ENCODE results near the gene CCDC34. TPM values are rescaled to one million over a fixed set of nuclear protein-coding genes. Genes with fewer than 3 reads are reported as not detected.
A peak's percentile ranks its signal among the peaks of the same experiment; 100 is the strongest.

CCDC34 gene, protein sequence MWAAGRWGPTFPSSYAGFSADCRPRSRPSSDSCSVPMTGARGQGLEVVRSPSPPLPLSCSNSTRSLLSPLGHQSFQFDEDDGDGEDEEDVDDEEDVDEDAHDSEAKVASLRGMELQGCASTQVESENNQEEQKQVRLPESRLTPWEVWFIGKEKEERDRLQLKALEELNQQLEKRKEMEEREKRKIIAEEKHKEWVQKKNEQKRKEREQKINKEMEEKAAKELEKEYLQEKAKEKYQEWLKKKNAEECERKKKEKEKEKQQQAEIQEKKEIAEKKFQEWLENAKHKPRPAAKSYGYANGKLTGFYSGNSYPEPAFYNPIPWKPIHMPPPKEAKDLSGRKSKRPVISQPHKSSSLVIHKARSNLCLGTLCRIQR
- 10 to 100 TPM; 29.5 to 39.4 (median 34.7) TPM for polyA plus RNA-seq (ENCODE audit: insufficient read length in 3 of 3)

GRCh38 chr11:27362749-27363575 lies at the start of gene CCDC34:
Gene CCDC34 (minus strand): TSS chr11:27363215. CDS start chr11:27363194, 21 bp downstream.
- peak; percentile 82 to 93 (median 90) for DNase-seq (ENCODE audit: low read depth in 3 of 3, low spot score in 2 of 3)

DNA sequence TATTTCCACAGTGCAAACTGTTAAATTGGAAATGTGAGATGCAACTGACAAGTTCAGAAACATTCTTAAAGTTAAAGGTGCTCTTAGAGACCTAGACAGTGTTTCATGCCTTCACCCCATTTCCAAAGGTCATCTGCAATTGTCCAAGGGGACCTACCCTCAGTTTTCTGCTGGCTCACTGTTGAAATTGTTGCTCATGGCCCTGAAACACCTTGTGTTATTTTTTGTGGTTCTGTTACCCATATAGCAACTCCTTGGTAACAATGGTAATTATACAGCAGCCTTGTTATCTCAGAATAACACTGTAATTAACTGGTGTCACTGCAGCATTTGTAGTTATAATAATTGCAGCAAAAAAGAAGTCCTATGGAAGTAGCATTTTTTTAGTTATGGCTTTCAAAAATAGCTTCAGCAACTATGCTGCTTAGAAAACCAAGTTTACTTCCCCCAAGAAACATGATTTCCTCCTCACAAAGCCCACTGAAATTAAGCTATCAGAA lies 49.2 kb upstream of the CCDC34 start:
- DNase-seq (ENCODE audit: low read depth in 3 of 3, low spot score in 2 of 3), result no peak

DNA sequence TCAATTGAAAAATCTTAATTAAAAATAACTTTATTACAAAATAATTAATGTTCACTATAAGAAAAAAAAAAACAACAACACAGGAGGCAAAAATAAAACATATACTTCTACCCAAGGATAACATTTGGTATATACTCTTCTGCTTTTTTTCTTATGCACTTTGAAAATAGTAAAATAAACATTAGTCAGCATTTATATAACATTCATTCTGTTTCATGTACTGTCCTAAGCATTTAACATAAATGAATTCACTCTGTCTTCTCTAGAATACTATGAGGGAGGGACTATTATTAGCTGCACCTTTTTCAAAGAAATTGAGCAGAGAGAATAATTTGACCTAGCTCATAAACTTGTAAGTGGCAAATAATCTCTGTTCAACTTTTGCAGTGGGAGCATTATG lies 48.3 kb upstream of the CCDC34 start:
- DNase-seq (ENCODE audit: low read depth in 3 of 3, low spot score in 2 of 3), result no peak

GRCh38 chr11:27410272-27410671 lies 47.3 kb upstream of the CCDC34 start:
- no peak for DNase-seq (ENCODE audit: low read depth in 3 of 3, low spot score in 2 of 3)

- DNase-seq (ENCODE audit: low read depth in 3 of 3, low spot score in 2 of 3), result no peak
Measured at GRCh38 chr11:27409742-27410141, 46.7 kb upstream of the CCDC34 start.

GRCh38 chr11:27409049-27409448 lies 46.0 kb upstream of the CCDC34 start:
- DNase-seq (ENCODE audit: low read depth in 3 of 3, low spot score in 2 of 3), result no peak

DNA sequence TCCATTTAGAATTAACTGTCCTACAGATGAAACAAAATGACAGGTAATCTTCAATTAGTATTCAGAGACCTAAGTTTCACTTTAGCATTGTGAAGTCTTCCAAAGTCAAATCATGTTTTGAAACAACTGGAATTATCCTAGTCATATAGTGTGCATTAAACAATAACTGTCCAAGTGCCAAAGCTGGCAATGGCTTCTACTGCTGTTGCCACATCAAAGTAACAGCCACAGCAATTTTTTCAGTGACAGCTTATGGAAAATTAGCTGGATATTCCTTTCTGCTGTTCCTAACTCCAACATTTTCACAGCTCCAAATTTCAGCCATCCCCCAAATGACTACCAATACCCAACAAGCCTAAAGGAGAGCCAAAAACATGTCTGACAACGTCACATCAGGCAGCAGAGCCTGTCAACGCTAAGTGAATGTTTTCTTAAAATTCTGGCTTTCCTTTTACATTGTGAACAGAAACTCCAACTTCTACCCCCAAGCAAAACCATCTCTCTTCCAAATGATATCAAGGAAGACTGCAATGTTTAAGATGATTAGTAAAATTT lies 45.3 kb upstream of the CCDC34 start:
- no peak for DNase-seq (ENCODE audit: low read depth in 3 of 3, low spot score in 2 of 3)

DNA sequence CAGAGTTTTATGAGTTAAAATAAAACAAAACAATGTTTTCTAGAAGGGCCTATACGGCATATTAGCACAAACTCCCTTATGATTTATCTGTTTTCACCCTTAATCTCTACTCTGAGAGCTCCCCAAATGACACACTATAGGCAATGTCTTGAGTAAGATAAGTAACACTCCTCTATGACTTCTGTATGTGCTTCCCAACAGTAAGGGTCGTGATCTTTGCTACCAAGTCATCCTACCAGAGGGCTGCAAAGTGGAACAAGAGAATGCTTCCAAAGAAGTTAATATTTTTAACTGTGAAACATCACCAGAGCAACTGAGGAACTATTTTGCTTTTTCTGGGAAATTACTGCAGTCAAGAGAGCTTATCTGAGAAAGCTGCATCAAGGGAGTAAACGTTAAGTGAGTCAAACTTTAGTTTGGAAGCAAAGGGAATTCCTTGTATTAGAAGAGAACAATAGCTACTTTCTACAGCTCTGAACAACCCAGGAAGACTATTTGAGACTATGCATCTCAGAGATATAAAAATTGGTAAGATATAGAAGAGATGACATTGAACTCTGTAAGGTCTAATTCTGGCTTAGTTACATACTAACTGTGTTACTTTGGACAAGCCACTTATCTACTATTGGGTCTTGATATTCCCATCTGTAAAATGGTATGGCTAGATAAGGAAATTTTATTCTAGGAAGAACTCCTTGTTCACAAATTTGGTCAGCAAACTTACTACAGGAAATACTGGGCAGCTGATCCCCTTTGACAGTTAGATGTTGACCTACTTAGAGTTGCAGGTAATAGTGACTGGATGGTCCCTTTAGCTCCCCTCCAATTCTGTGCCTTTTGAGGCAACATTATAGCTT lies 43.7 kb upstream of the CCDC34 start:
- no peak for DNase-seq (ENCODE audit: low read depth in 3 of 3, low spot score in 2 of 3)

GRCh38 chr11:27405134-27405533 lies 42.1 kb upstream of the CCDC34 start:
- no peak for DNase-seq (ENCODE audit: low read depth in 3 of 3, low spot score in 2 of 3)

DNA sequence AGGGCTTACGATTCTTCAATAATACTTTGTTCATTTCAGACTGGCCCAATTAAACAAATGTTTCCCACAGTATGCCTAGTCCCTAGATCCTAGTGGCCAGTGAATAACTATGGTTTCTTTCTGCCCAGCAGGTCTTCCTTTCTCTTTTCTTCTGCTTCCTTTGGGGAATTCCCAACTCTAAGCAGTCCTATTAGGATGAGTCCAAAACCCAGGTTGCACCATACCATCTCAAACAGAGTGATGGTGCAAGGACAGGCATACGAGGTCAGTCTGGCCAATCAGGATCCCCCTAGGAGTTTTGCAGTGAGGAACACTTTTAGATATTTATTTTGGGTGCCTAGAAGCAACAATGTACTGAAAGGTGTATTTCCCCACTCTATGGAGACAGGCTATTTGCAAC lies 41.4 kb upstream of the CCDC34 start:
- no peak for DNase-seq (ENCODE audit: low read depth in 3 of 3, low spot score in 2 of 3)

- no peak for DNase-seq (ENCODE audit: low read depth in 3 of 3, low spot score in 2 of 3)
Measured at GRCh38 chr11:27403195-27403594, 40.2 kb upstream of the CCDC34 start.

DNA sequence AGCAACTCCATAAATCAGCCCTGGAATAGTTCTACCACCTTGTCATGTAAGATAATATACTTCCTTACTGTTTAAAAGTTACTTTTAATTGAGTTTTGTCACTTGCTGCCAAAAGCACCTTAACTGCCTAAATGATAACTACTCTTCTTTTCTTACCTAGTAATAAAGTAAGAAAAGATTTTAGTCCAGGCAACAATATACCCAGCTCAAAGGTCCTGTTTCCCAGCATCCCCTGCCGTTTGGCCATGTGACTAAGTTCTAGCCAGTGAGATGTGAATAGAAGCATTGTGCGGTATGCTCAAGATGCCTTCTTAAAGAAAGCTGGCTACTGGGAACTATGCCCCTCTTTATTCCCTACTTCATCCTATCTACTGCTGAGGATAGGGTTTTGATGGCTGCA lies 39.4 kb upstream of the CCDC34 start:
- DNase-seq (ENCODE audit: low read depth in 3 of 3, low spot score in 2 of 3), result no peak

GRCh38 chr11:27401833-27402316 lies 38.9 kb upstream of the CCDC34 start:
- no peak for DNase-seq (ENCODE audit: low read depth in 3 of 3, low spot score in 2 of 3)

DNA sequence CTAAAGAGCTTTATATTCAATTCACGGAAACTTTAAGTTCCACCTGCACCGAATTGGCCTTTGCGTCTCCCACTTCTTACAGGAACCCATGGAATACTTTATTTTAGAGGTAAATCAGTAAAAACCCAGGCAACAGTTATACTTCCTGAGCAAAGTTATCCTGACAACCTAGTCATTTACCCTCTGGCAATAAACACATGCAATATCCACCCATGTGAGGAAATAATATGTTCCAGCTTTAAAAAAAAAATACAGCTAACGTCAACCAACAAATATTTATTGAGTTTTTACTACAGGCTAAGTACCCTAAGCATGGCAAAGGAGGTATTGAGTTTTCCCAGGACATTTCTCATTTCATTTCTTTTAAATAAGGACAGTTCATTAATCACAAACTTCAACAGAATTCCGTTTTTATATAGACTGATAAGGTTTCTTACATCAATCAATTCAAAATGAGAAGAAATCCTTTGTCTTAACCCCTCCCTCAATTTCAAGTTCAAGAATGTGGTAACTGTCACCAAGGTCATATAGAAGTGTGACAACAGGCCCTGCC lies 38.3 kb upstream of the CCDC34 start:
- DNase-seq (ENCODE audit: low read depth in 3 of 3, low spot score in 2 of 3), result no peak

DNA sequence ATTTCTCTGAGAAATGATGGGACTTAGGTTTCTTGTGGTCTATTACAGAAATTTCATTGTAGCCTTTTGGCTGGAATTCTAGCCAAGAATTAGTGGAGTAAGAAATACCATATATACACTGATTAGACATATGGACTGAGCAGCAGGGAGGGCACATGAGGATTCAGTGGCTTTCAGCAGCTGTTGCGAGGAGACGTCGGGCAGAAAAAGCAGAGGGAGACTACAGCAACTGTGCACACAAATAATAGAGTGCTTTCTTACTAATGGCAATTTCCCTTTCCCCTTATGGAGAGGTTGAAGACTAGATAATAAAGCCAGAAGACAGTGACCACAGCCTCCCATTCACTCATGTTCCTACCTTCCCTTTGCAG lies 35.4 kb upstream of the CCDC34 start:
- DNase-seq (ENCODE audit: low read depth in 3 of 3, low spot score in 2 of 3), result no peak

GRCh38 chr11:27397624-27398399 lies 34.8 kb upstream of the CCDC34 start:
- no peak for DNase-seq (ENCODE audit: low read depth in 3 of 3, low spot score in 2 of 3)

- no peak for DNase-seq (ENCODE audit: low read depth in 3 of 3, low spot score in 2 of 3)
Measured at GRCh38 chr11:27396259-27396839, 33.3 kb upstream of the CCDC34 start.

GRCh38 chr11:27395556-27396258 lies 32.7 kb upstream of the CCDC34 start:
- DNase-seq (ENCODE audit: low read depth in 3 of 3, low spot score in 2 of 3), result peak in 2 of 3 donors; percentile 61 to 65
